CD14-positive monocyte (primary cell): ENCODE measurements around the gene H1-8. TPM values are rescaled to one million over a fixed set of nuclear protein-coding genes. Genes with fewer than 3 reads are reported as not detected.

Source experiments
- DNase-seq, 3 donors: peaks; one replicate each; pipeline ENCODE4 v3.0.0-alpha.2; 2011 to 2022
- H2AFZ ChIP-seq: 2 replicates; pipeline ENCODE4 v1.6.0; 2012; ENCODE audit warnings: mild to moderate bottlenecking, low read depth, low read length, inconsistent platforms; ENCODE audit not compliant: insufficient read depth, poor library complexity, severe bottlenecking
- H3K27ac ChIP-seq, 2 donors: 1 replicate in 1 of 2; 2 replicates in 1 of 2; pipeline ENCODE4 v1.5.1; 2012 to 2013; ENCODE audit warnings: low read length in 2 of 2, control low read depth in 1 of 2, inconsistent platforms in 1 of 2, low read depth in 1 of 2, mild to moderate bottlenecking in 1 of 2
- H3K27me3 ChIP-seq, 2 donors: one replicate each; pipeline versions ENCODE4 v1.6.0 to v1.6.1; 2011 to 2013; ENCODE audit warnings: low read length in 2 of 2; ENCODE audit not compliant: control insufficient read depth in 2 of 2, insufficient read depth in 2 of 2
- H3K36me3 ChIP-seq, 2 donors: replicated peaks in 1 of 2; 1 replicate in 1 of 2; 2 replicates in 1 of 2; pipeline versions ENCODE4 v1.5.1 to v1.6.1; 2012 to 2013; ENCODE audit warnings: low read length in 2 of 2, control low read depth in 1 of 2, inconsistent platforms in 1 of 2, mild to moderate bottlenecking in 1 of 2; ENCODE audit not compliant: insufficient read depth in 2 of 2, control insufficient read depth in 1 of 2
- H3K4me1 ChIP-seq, 2 donors: 1 replicate in 1 of 2; 2 replicates in 1 of 2; pipeline versions ENCODE4 v1.5.1 to v1.6.1; 2012 to 2013; ENCODE audit warnings: low read length in 2 of 2, control low read depth in 1 of 2, inconsistent platforms in 1 of 2, mild to moderate bottlenecking in 1 of 2, moderate library complexity in 1 of 2; ENCODE audit not compliant: insufficient read depth in 2 of 2, control insufficient read depth in 1 of 2
- H3K4me2 ChIP-seq: replicated peaks from 2 replicates; pipeline ENCODE3; 2012; ENCODE audit warnings: low read length, moderate library complexity, mild to moderate bottlenecking; ENCODE audit not compliant: poor library complexity, severe bottlenecking; ENCODE audit errors: extremely low read depth
- H3K4me3 ChIP-seq, 3 experiments: fragments of 200-600 bp in 1 of 3; sonication (generic) in 1 of 3; replicated peaks in 1 of 3; 1 replicate in 2 of 3; 2 replicates in 1 of 3; pipeline ENCODE4 v1.5.1; 2011 to 2013; ENCODE audit warnings: low read length in 3 of 3, mild to moderate bottlenecking in 3 of 3, control low read depth in 2 of 3, low read depth in 2 of 3, inconsistent platforms in 1 of 3, moderate library complexity in 1 of 3
- H3K79me2 ChIP-seq: 2 replicates; pipeline ENCODE4 v1.6.0; 2012; ENCODE audit warnings: mild to moderate bottlenecking, control low read depth, inconsistent platforms, low read length, moderate library complexity; ENCODE audit not compliant: insufficient read depth
- H3K9ac ChIP-seq: 2 replicates; pipeline ENCODE4 v1.6.0; 2017; ENCODE audit warnings: low read length, mild to moderate bottlenecking; ENCODE audit not compliant: insufficient read depth, poor library complexity, severe bottlenecking
- H3K9me3 ChIP-seq, 2 donors: replicated peaks in 1 of 2; 1 replicate in 1 of 2; 2 replicates in 1 of 2; pipeline versions ENCODE4 v1.5.1 to v1.6.1; 2012 to 2013; ENCODE audit warnings: low read length in 2 of 2, control low read depth in 1 of 2; ENCODE audit not compliant: control insufficient read depth in 1 of 2, insufficient read depth in 1 of 2
- H4K20me1 ChIP-seq: 2 replicates; pipeline ENCODE4 v1.6.0; 2012; ENCODE audit warnings: mild to moderate bottlenecking, low read length, control low read depth, moderate library complexity; ENCODE audit not compliant: insufficient read depth
- H3K27ac Mint-ChIP-seq, 7 donors: one replicate each; pipeline ENCODE4 v1.8.0; 2020; ENCODE audit warnings: mild to moderate bottlenecking in 7 of 7, mixed read lengths in 7 of 7, moderate library complexity in 6 of 7, inconsistent platforms in 2 of 7
- H3K27me3 Mint-ChIP-seq, 3 donors: one replicate each; pipeline ENCODE4 v1.8.0; 2021 to 2022; ENCODE audit warnings: low read depth in 3 of 3, mild to moderate bottlenecking in 3 of 3, mixed read lengths in 3 of 3, moderate library complexity in 3 of 3, inconsistent platforms in 1 of 3
- H3K36me3 Mint-ChIP-seq, 2 donors: one replicate each; pipeline ENCODE4 v1.8.0; 2020; ENCODE audit warnings: mixed read lengths in 2 of 2, inconsistent platforms in 1 of 2, mild to moderate bottlenecking in 1 of 2
- H3K4me1 Mint-ChIP-seq: one replicate; pipeline ENCODE4 v1.8.0; 2020; ENCODE audit warnings: mild to moderate bottlenecking, mixed read lengths
- H3K4me3 Mint-ChIP-seq, 2 donors: one replicate each; pipeline ENCODE4 v1.8.0; 2020; ENCODE audit warnings: mild to moderate bottlenecking in 2 of 2, mixed read lengths in 2 of 2, moderate library complexity in 1 of 2
- H3K9me3 Mint-ChIP-seq, 7 donors: one replicate each; pipeline ENCODE4 v1.8.0; 2020 to 2022; ENCODE audit warnings: mixed read lengths in 7 of 7, mild to moderate bottlenecking in 6 of 7, moderate library complexity in 6 of 7, inconsistent platforms in 2 of 7
- CTCF ChIP-seq: fragments of 200-600 bp; IDR thresholded peaks from one replicate; pipeline ENCODE4 v1.8.0; 2022; ENCODE audit warnings: antibody characterized with exemption, mild to moderate bottlenecking
- WGBS: methylation state at CpG from one replicate; pipeline ENCODE4 v1.1.5; 2013; ENCODE audit warnings: missing lambda C conversion rate; ENCODE audit not compliant: insufficient coverage; 5-methylcytosine and 5-hydroxymethylcytosine counted together
- intact Hi-C, 2 donors: fragments of 100-400 bp; cut with micrococcal nuclease; formaldehyde crosslinking; loops; one replicate each; pipeline versions ENCODE4 v1.15.0 to v1.15.1; 2023
- polyA plus RNA-seq, 3 donors: library from polyadenylated mRNA; depleted of rRNA in 1 of 3; unstranded in 2 of 3; stranded (reverse) in 1 of 3; fragments of 300-500 nt in 2 of 3; fragments of >200 nt in 1 of 3; fragmentation: Illumina TruSeq in 2 of 3; gene quantifications; 1 replicate in 2 of 3; 2 replicates in 1 of 3; pipeline ENCODE4 v1.2.3, GENCODE V29; 2012 to 2021

Gene H1-8
- polyA plus RNA-seq, 3 donors, result not detected

GRCh38 chr3:129563332-129563731, 20.4 kb downstream of the H1-8 start:
- TF ChIP-seq CTCF, result no peak
- WGBS, result 99% methylated on average over 12 of the region's 12 CpGs
- H3K27ac Mint-ChIP-seq, result peak overlapping the region in 2 of 7 donors; percentile 21 to 36

DNA sequence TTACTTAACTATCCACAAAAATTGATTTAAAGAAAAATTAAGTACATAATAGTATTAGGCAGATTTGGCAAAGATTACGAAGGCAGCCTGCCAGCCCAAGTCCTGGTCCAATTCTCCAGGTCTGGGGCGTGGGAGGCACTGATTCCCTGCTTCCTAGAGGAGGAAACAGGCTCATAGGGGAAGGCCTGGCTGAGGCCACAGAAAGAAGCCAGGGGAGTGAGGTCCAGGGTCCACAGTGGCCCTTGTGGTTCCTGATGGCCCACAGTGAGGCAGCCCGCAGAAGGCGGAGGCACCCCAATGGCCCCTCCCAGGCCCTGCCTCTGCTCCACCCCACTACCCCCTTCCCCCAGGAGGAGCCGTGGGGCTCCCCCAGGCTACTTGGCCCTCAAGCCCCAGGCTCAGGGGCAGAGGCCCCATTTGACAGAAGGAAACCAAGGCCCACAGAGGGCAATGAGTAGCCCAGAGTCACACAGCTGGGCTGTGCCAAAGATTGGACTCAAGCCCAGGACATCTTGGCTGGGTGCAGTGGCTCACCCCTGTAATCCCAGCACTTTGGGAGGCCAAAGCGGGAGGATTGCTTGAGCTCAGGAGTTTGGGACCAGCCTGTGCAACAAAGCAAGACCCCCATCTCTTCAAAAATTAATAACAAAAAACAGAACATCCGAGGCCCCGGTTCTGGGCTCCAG, 21.0 kb downstream of the H1-8 start:
- H3K9me3 ChIP-seq, result no peaks in the 10 kb centered on the region

More at GRCh38 chr3:129563332-129563731, 20.4 kb downstream of the H1-8 start:
- Mint-ChIP-seq H3K27me3 (peaks cover 0 to 2% (median 0%) of the 10 kb centered on the region in 3 donors), H3K4me1 (peaks cover 3% of the 10 kb centered on the region), H3K36me3 (peaks cover 70 to 84% of the 10 kb centered on the region in 2 donors), H3K9me3 (no peaks in the 10 kb centered on the region), H3K4me3 (no peak overlapping the region)
- no peak for DNase-seq
- Histone ChIP-seq H3K36me3 (peaks cover 98 to 99% of the 10 kb centered on the region in 2 donors), H3K4me3 (no peak overlapping the region), H3K27me3 (no peaks in the 10 kb centered on the region), H3K79me2 (no peaks in the 10 kb centered on the region), H3K9ac (no peak overlapping the region), H3K27ac (no peak overlapping the region), H4K20me1 (no peaks in the 10 kb centered on the region), H3K4me2 (no peak overlapping the region), H3K9me3 (no peaks in the 10 kb centered on the region), H3K4me1 (no peaks in the 10 kb centered on the region), H2AFZ (no peak overlapping the region)
- intact Hi-C loops, result no loop called here

More for the DNA sequence above, 21.0 kb downstream of the H1-8 start:
- Mint-ChIP-seq H3K4me3 (no peak overlapping the region), H3K27me3 (peaks cover 0 to 2% (median 0%) of the 10 kb centered on the region in 3 donors), H3K36me3 (peaks cover 72 to 87% of the 10 kb centered on the region in 2 donors), H3K9me3 (no peaks in the 10 kb centered on the region), H3K4me1 (peaks cover 3% of the 10 kb centered on the region), H3K27ac (peak overlapping the region in 2 of 7 donors; percentile 21 to 74)
- Histone ChIP-seq H3K27ac (no peak overlapping the region), H3K4me3 (no peak overlapping the region), H4K20me1 (no peaks in the 10 kb centered on the region), H3K4me2 (no peak overlapping the region), H3K4me1 (no peaks in the 10 kb centered on the region), H2AFZ (no peak overlapping the region), H3K27me3 (no peaks in the 10 kb centered on the region), H3K9ac (no peak overlapping the region), H3K79me2 (no peaks in the 10 kb centered on the region), H3K36me3 (peaks cover 98 to 99% of the 10 kb centered on the region in 2 donors)
- no peak for TF ChIP-seq CTCF
- no peak for DNase-seq
- intact Hi-C loops, result no loop called here
- 85% methylated on average over 7 of the region's 8 CpGs for WGBS
